H9 (cell line): ENCODE data around the gene SETDB2. TPM values are rescaled to one million over a fixed set of nuclear protein-coding genes. Genes with fewer than 3 reads are reported as not detected.

Experiments used
- DNase-seq: peaks from one replicate; pipeline ENCODE4 v3.0.0-alpha.2; 2017
- H2AFZ ChIP-seq: one replicate; pipeline ENCODE4 v1.6.1; 2013; ENCODE audit warnings: mild to moderate bottlenecking, low read length, control low read depth, moderate library complexity
- H2AK5ac ChIP-seq: 2 replicates; pipeline ENCODE4 v1.6.1; 2013; ENCODE audit warnings: low read length, control low read depth, mixed read lengths; ENCODE audit not compliant: insufficient read length
- H2BK120ac ChIP-seq: one replicate; pipeline ENCODE4 v1.6.1; 2013; ENCODE audit warnings: low read depth, mild to moderate bottlenecking, low read length, control low read depth, inconsistent platforms; ENCODE audit not compliant: poor library complexity, severe bottlenecking
- H2BK12ac ChIP-seq: 2 replicates; pipeline ENCODE4 v1.6.1; 2013; ENCODE audit warnings: low read length, control low read depth, mixed read lengths, low read depth; ENCODE audit not compliant: insufficient read length
- H2BK15ac ChIP-seq: 2 replicates; pipeline ENCODE4 v1.6.1; 2013; ENCODE audit warnings: low read depth, low read length, control low read depth
- H2BK20ac ChIP-seq: one replicate; pipeline ENCODE4 v1.6.1; 2013; ENCODE audit warnings: low read depth, mild to moderate bottlenecking, low read length, control low read depth, inconsistent platforms; ENCODE audit not compliant: poor library complexity, severe bottlenecking
- H2BK5ac ChIP-seq: 2 replicates; pipeline ENCODE4 v1.6.1; 2013; ENCODE audit warnings: low read length, control low read depth, mixed read lengths; ENCODE audit not compliant: insufficient read length
- H3K14ac ChIP-seq: 2 replicates; pipeline ENCODE4 v1.6.1; 2013; ENCODE audit warnings: low read length, control low read depth; ENCODE audit not compliant: insufficient read depth
- H3K18ac ChIP-seq: 2 replicates; pipeline ENCODE4 v1.6.1; 2013; ENCODE audit warnings: low read depth, mild to moderate bottlenecking, mixed read lengths, low read length, control low read depth; ENCODE audit not compliant: insufficient read length
- H3K23ac ChIP-seq: 2 replicates; pipeline ENCODE4 v1.6.1; 2013; ENCODE audit warnings: low read length, control low read depth, mixed read lengths, low read depth; ENCODE audit not compliant: insufficient read length
- H3K23me2 ChIP-seq: 2 replicates; pipeline ENCODE4 v1.6.1; 2013; ENCODE audit warnings: low read depth, mild to moderate bottlenecking, mixed read lengths, low read length, control low read depth; ENCODE audit not compliant: insufficient read length, poor library complexity, severe bottlenecking
- H3K27ac ChIP-seq: 2 replicates; pipeline ENCODE4 v1.5.1; 2013; ENCODE audit warnings: low read length, control low read depth, mixed read lengths, low read depth; ENCODE audit not compliant: insufficient read length
- H3K27me3 ChIP-seq: 2 replicates; pipeline ENCODE4 v1.6.1; 2013; ENCODE audit warnings: low read length, control low read depth, inconsistent platforms; ENCODE audit not compliant: insufficient read depth
- H3K4ac ChIP-seq: 2 replicates; pipeline ENCODE4 v1.6.1; 2013; ENCODE audit warnings: low read depth, mild to moderate bottlenecking, control low read depth, inconsistent platforms, low read length, moderate library complexity
- H3K4me1 ChIP-seq: 2 replicates; pipeline ENCODE4 v1.6.1; 2013; ENCODE audit warnings: low read length, control low read depth, inconsistent platforms; ENCODE audit not compliant: insufficient read depth
- H3K4me2 ChIP-seq: 2 replicates; pipeline ENCODE4 v1.6.1; 2013; ENCODE audit warnings: low read length, control low read depth, mixed read lengths; ENCODE audit not compliant: insufficient read length, insufficient read depth
- H3K56ac ChIP-seq: 2 replicates; pipeline ENCODE4 v1.6.1; 2013; ENCODE audit warnings: low read depth, mild to moderate bottlenecking, mixed read lengths, low read length, control low read depth; ENCODE audit not compliant: insufficient read length
- H3K79me1 ChIP-seq: 2 replicates; pipeline ENCODE4 v1.6.1; 2013; ENCODE audit warnings: low read depth, mild to moderate bottlenecking, moderate library complexity, low read length, control low read depth, inconsistent platforms; ENCODE audit not compliant: insufficient read depth, poor library complexity, severe bottlenecking
- H3K79me2 ChIP-seq: 2 replicates; pipeline ENCODE4 v1.6.1; 2013; ENCODE audit warnings: low read length, control low read depth, inconsistent platforms; ENCODE audit not compliant: insufficient read depth
- H3K9ac ChIP-seq: 2 replicates; pipeline ENCODE4 v1.6.1; 2013; ENCODE audit warnings: low read length, control low read depth, mixed read lengths; ENCODE audit not compliant: insufficient read length; ENCODE audit errors: extremely low read depth
- H3K9me3 ChIP-seq: one replicate; pipeline ENCODE4 v1.6.1; 2013; ENCODE audit warnings: low read depth, low read length, inconsistent platforms; ENCODE audit not compliant: control insufficient read depth
- H3T11ph ChIP-seq: one replicate; pipeline ENCODE4 v1.6.1; 2013; ENCODE audit warnings: mild to moderate bottlenecking, low read length, control low read depth, inconsistent platforms
- H4K20me1 ChIP-seq: one replicate; pipeline ENCODE4 v1.6.1; 2013; ENCODE audit not compliant: control insufficient read depth, insufficient read length, insufficient read depth
- H4K5ac ChIP-seq: 2 replicates; pipeline ENCODE4 v1.6.1; 2013; ENCODE audit warnings: low read depth, mild to moderate bottlenecking, mixed read lengths, low read length, control low read depth; ENCODE audit not compliant: insufficient read length
- H4K8ac ChIP-seq: replicated peaks from 2 replicates; pipeline ENCODE4 v1.6.1; 2013; ENCODE audit warnings: low read length, control low read depth, mixed read lengths, low read depth; ENCODE audit not compliant: insufficient read length
- H4K91ac ChIP-seq: 2 replicates; pipeline ENCODE4 v1.6.1; 2013; ENCODE audit warnings: low read depth, mild to moderate bottlenecking, moderate library complexity, mixed read lengths, low read length, control low read depth; ENCODE audit not compliant: insufficient read length
- H3K27ac Mint-ChIP-seq, 3 experiments: 2 replicates in 2 of 3; 3 replicates in 1 of 3; pipeline ENCODE4 v1.8.0; 2020 to 2021; ENCODE audit warnings: mixed read lengths in 3 of 3, mild to moderate bottlenecking in 1 of 3, moderate library complexity in 1 of 3
- H3K27me3 Mint-ChIP-seq: 2 replicates; pipeline ENCODE4 v1.8.0; 2021; ENCODE audit warnings: low read depth, mild to moderate bottlenecking, moderate library complexity, mixed read lengths
- H3K36me3 Mint-ChIP-seq, 3 experiments: 2 replicates in 2 of 3; 3 replicates in 1 of 3; pipeline ENCODE4 v1.8.0; 2020 to 2021; ENCODE audit warnings: low read depth in 3 of 3, mixed read lengths in 3 of 3; ENCODE audit not compliant: insufficient read depth in 1 of 3
- H3K4me1 Mint-ChIP-seq, 2 experiments: 2 replicates each; pipeline ENCODE4 v1.8.0; 2020; ENCODE audit warnings: mixed read lengths in 2 of 2
- H3K4me3 Mint-ChIP-seq, 2 experiments: 2 replicates in 1 of 2; 3 replicates in 1 of 2; pipeline ENCODE4 v1.8.0; 2020 to 2021; ENCODE audit warnings: mild to moderate bottlenecking in 2 of 2, mixed read lengths in 2 of 2, moderate library complexity in 1 of 2
- H3K9me3 Mint-ChIP-seq, 2 experiments: 2 replicates in 1 of 2; 3 replicates in 1 of 2; pipeline ENCODE4 v1.8.0; 2020; ENCODE audit warnings: mild to moderate bottlenecking in 2 of 2, mixed read lengths in 2 of 2, moderate library complexity in 1 of 2
- CTCF ChIP-seq: fragments of 200-600 bp; sonication (generic); conservative IDR thresholded peaks from 3 replicates; pipeline ENCODE4 v1.8.0; 2021; ENCODE audit warnings: antibody characterized with exemption, mild to moderate bottlenecking
- WGBS: extraction: QIAGEN DNeasy Blood & Tissue Kit; methylation state at CpG from one replicate; pipeline ENCODE4 v1.1.7; 2013; ENCODE audit warnings: missing lambda C conversion rate, low lambda C conversion rate, mixed read lengths; ENCODE audit not compliant: insufficient read length; ENCODE audit errors: extremely low coverage; 5-methylcytosine and 5-hydroxymethylcytosine counted together
- total RNA-seq: library from RNA; stranded (reverse); gene quantifications from 2 replicates; pipeline ENCODE4 v1.2.1, GENCODE V29; 2021

The SETDB2 gene
- total RNA-seq, 1 experiment from 2014 or later = 5.7 TPM

GRCh38 chr13:49453465-49453864 is 9.4 kb downstream of the SETDB2 start:
- H3K27ac ChIP-seq = no peak overlapping the region
- no peak overlapping the region for H3K14ac ChIP-seq
- H3K4ac ChIP-seq = no peak overlapping the region
- H3K79me2 ChIP-seq = no peaks in the 10 kb centered on the region
- no peak overlapping the region for H4K5ac ChIP-seq
- no peaks in the 10 kb centered on the region for H4K20me1 ChIP-seq
- no peak overlapping the region for H2BK5ac ChIP-seq
- H3K4me2 ChIP-seq = no peak overlapping the region
- H3T11ph ChIP-seq = no peak overlapping the region
- no peaks in the 10 kb centered on the region for H3K36me3 Mint-ChIP-seq
- no peak overlapping the region for H2BK20ac ChIP-seq
- H3K79me1 ChIP-seq = no peaks in the 10 kb centered on the region
- H3K18ac ChIP-seq = no peak overlapping the region
- no peak overlapping the region for H3K4me3 Mint-ChIP-seq
- H3K9ac ChIP-seq = no peak overlapping the region
- no peak overlapping the region for H2BK120ac ChIP-seq
- no peak overlapping the region for H2BK15ac ChIP-seq
- no peak for TF ChIP-seq CTCF
- H3K4me1 Mint-ChIP-seq = no peaks in the 10 kb centered on the region
- H2BK12ac ChIP-seq = no peak overlapping the region
- no peak overlapping the region for H4K8ac ChIP-seq
- H3K27ac Mint-ChIP-seq = no peak overlapping the region; a peak in 1 of 7 replicates
- no peaks in the 10 kb centered on the region for H3K9me3 ChIP-seq
- no peak overlapping the region for H2AK5ac ChIP-seq
- H3K9me3 Mint-ChIP-seq = no peaks in the 10 kb centered on the region
- H2AFZ ChIP-seq = no peak overlapping the region
- DNase-seq = no peak
- no peaks in the 10 kb centered on the region for H3K27me3 ChIP-seq
- no peaks in the 10 kb centered on the region for H3K4me1 ChIP-seq
- no peak overlapping the region for H3K23ac ChIP-seq
- no peaks in the 10 kb centered on the region for H3K27me3 Mint-ChIP-seq
- no peak overlapping the region for H4K91ac ChIP-seq
- no CpG with 5 or more reads among the region's 7 CpGs for WGBS
- H3K56ac ChIP-seq = no peak overlapping the region
- H3K23me2 ChIP-seq = no peaks in the 10 kb centered on the region
